ENCODE measurements around the gene PSMD1.

DNA sequence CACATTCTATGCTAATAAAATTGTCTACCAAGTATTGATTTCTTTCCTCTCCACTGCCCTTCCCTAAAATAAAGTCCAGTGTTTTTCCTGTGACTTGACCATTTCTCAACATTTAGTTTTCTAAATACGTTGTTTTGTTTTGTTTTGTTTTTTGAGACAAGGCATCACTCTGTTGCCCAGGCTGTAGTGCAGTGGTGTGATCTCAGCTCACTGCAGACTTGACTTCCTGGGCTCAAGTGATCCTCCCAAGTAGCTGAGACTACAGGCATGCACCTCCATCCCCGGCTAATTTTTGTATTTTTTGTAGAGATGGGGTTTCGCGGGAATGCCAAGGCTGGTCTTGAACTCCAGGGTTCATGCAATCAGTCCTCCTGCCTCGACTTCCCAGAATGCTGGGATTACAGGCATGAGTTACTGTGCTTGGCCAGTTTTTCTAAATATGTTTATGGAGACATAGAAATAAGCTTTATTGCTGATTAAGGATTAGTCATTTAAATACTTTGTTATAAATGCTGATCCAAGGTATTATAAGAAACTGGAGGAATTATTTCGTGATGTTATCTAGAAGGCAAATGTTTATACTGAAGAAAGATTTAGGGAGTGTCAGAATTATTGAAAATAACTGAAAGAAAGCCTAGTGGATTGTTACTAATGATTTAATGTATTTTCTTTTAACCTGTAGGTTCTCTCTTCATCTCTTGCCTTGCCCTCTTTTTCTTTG lies 73.8 kb downstream of the PSMD1 start:
- no peak for TF ChIP-seq GATA2 (IDR thresholded peaks at IDR 0.05; ENCODE audit: low read depth, low read length)
- no peak for TF ChIP-seq GATA3 (IDR thresholded peaks at IDR 0.05; ENCODE audit: low read depth, low read length)

Measured in SH-SY5Y (cell line).